HuH-7 (cell line): Measurements from ENCODE around the gene ZBTB11.
"Not testable (repeated sequence)": the region's sequence is repeated elsewhere in the genome, so short reads cannot be mapped to it uniquely, and the experiment has no call there.

Experiments used
- DNase-seq: peaks from one replicate; pipeline ENCODE4 v3.0.0; 2011; ENCODE audit warnings: low spot score

The ZBTB11 gene

DNA sequence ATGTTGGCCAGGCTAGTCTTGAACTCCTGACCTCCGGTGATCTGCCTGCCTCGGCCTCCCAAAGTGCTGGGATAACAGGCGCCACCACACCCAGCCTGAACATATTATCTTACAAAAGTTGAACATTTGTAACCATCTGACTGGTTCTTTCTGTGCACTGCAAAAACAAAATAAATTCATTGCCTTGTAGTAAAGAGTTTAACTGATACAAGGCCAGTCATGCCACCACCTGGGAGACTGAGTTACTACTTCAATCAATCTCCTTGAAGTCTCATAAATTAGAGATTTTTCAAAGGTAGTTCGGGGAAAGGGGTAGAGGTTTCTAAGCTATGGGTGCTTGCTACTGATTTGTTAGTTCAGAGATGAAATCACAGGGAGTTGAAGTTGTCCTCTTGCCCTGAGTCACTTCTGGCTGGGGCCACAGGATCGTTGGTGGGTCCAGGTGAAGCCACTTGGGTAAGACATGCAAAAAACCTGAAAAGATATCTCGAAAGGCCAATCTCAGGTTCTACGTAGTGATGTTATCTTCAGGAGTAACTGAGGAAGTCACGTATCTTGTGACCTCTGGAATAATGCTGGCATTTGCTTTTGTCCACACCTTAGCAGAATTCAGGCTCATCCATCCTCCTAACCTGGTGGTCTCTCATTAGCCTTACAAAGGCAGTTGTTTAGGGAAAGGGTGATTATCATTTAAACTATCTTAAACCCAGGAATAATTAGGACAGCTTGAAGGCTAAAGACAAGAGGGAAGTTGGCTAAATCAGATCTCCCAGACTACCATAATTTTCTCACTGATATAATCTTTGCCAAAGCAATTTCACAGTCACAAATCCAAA, 33.7 kb downstream of the ZBTB11 start:
- DNase-seq = no peak

DNA sequence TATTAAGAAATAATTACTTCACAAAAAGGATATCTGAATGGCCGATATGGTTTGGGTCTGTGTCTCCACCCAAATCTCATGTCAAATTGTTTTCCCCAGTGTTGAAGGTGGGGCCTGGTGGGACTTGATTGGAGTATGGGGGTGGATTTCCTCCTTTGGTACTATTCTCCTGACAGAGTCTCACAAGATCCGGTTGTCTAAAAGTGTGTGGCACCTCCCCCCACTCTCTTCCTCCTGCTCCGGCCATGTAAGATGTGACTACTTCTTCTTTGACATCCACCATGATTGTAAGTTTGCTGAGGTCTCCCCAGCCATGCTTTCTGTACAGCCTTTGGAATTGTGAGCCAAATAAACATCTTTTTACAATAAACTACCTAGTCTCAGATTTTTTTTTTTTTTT, 34.5 kb downstream of the ZBTB11 start:
- DNase-seq = no peak

DNA sequence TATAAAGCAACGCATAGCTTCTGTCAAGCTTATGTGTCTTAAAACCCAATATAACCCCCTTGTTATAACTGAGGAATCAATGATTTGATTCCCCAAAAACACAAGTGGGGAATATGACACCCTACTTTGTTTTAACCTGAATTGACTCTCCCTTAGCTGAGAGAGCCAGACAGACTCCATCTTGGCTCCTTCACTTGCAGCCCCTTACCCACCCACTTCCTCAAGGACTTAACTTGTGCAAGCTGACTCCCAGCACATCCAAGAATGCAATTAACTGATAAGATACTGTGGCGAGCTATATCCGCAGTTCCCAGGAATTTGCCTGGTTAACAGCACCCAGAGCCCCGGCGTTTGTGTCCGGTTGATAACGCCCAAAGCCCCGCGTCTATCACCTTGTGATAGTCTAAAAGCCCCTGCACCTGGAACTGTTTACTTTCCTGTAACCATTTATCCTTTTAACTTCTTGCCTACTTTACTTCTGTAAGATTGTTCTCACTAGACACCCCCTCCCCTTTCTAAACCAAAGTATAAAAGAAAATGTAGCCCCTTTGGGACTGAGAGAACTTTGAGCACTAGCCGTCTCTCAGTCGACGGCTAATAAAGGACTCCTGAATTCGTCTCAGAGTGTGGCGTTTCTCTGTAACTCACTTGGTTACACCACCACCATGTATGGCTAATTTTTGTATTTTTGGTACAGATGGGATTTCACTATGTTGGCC, 35.4 kb downstream of the ZBTB11 start:
- DNase-seq = not testable (repeated sequence)

DNA sequence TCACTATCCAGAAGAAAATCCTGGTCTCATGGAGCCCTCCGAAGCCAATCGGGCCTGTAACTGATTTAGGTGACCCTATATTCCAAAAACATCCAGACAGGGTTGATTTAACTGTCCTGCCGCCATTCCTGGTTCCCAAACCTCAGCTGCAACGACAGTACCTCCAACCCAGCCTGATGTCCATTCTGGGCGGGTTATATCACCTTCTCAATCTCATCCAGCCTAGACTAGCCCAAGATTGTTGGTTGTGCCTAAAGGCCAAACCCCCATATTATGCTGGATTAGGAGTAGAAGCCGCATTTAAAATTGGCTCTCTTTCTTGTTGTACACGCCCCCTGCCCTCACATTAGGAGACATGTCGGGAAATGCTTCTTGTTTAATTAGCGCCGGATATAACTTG, 36.7 kb downstream of the ZBTB11 start:
- no peak for DNase-seq

DNA sequence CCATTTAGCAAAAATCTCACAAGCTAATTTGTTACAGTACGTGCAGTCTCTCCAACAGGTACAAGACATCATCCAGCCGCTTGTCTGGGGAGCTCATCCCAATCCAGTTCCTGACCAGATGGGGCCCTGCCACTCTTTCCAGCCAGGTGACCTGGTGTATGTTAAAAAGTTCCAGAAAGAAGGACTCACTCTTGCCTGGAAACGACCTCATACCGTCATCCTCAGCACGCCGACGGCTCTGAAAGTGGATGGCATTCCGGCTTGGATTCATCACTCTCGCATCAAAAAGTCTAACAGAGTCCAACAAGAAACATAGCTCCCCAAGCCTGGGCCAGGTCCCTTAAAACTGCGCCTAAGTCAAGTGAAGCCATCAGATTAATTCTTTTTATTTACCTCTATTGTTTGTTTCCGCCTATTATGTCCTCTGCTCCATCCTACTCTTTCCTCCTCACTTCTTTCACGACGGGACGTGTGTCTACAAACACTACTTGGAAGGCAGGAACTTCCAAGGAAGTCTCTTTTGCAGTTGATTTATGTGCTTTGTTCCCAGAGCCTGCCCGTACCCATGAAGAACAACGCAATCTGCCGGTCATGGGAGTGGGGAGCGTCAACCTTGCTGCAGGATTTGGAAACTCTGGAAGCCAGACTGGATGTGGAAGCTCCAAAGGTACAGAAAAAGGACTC, 37.5 kb downstream of the ZBTB11 start:
- no peak for DNase-seq

DNA sequence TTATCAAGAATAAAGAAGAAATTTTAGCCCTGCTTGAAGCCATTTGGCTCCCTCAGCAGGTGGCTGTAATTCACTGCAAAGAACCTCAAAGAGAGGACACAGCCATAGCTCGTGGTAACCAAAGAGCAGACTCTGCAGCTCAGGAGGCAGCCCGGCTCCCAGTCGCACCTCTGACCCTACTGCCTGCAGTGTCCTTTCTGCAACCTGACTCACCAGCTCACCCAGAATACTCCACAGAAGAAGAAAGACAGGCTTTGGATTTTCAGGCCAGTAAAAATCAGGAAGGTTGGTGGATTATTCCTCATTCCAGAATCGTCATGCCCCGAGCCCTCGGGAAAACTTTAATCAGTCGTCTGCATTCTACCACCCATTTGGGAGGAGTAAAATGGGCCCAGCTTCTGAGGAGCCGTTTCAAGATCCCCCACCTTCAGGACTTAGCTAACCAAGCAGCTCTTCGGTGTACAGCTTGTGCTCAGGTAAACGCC, 38.6 kb downstream of the ZBTB11 start:
- no peak for DNase-seq

DNA sequence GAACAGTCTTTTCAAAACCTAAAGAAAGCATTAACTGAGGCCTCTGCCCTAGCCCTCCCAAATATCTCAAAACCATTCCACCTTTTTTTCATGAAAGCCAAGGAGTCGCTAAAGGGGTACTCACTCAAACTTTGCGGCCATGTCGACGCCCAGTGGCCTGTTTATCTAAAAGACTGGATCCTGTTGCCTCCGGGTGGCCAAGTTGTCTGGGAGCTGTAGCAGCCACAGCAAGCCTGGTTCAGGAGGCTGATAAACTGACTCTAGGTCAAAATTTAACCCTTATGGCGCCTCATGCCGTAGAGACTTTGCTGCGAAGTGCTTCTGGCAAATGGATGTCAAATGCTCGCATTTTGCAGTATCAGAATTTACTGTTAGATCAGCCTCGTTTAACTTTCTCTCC, 39.5 kb downstream of the ZBTB11 start:
- DNase-seq = no peak

DNA sequence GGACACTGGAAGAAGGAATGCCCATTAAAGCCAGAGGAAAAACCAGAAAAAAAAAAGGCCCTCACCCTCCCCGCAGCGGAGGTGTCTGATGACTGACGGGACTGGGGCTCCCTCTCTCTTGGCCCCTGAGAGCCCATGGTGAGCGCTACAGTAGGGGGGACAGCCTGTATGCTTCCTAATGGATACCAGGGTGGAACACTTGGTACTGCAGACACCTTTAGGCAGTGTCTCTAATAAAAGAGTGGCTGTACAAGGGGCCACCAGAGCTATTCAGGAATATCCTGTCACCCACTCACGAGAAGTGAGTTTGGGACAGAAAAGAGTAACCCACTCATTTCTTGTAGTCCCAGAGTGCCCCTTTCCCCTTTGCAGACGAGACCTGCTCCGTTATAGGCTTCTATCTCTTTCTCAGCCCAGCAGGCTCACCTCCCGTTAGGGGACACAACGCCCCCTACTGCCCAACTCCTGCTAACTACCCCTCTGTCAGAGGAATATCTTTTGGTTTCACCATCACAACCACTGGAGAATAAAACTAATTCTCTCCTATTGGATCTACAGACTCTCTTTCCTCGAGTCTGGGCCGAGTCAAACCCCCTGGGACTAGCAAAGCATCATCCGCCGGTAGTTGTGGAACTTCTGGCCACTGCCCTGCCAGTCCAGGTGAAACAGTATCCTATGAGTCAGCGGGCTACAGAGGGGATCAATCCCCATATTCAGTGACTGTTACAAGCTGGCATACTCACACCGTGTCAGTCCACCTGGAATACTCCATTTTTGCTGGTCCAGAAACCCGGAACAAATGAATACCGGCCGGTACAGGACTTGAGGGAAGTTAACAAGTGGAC, 40.8 kb downstream of the ZBTB11 start:
- DNase-seq = peak; percentile 71

DNA sequence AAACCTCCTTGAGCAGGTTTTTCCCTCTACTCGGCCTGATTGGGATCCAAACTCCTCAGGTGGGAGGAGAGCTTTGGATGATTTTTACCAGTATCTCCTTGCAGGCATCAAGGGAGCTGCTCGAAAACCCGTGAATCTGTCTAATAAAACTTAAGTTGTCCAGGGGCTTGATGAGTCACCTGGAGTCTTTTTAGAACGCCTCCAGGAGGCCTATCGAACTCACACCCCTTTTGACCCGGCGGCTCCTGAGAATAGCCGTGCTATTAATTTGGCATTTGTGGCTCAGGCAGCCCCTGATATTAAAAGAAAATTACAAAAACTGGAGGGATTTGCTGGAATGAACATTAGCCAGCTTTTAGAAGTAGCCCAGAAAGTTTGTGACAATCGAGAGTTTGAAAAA, 41.6 kb downstream of the ZBTB11 start:
- DNase-seq = no peak

DNA sequence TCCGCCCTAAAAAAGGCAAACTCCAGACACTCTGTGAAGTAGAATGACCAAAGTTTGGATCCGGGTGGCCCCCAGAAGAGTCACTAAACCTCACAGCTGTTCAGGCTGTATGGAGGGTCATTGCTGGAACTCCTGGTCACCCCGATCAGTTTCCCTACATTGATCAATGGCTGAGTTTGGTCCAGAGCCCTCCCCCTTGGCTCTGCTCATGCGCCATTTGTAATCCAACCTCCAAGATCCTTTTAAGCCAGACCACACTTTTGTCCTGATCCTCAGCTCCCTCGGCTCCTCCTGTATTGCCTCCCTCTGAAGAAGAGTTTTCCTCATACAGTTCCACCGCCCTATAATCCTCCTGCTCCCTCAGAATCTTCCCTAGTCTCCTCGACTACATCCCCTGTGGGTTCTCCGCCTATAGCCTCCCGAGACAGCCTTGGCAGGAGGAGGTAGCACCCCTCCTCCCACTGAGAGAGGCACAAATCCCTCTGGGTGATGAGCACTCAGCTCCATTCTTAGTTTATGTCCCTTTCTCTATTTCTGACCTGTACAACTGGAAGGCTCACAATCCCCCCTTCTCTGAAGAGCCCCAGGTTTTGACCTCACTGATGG, 42.2 kb downstream of the ZBTB11 start:
- no peak for DNase-seq

DNA sequence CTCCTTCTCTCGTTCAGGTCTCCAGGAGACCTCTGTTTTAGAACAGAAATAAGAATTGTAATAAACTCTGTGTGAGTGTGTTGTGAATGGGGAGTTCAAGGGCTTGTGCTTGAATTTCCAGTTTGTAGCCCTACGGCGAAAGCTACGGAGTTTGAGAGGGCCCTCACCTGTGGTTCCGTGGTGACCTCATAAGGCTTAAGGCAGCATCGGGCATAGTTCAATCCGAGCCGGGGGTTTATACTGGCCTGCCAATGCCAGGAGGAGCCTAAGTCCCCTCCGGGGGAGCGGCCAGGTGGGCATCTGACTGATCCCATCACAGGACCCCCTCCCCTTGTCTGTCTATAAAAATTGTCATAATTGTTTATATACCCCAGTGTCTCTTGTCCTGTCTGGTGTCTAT, 43.7 kb downstream of the ZBTB11 start:
- DNase-seq = no peak

DNA sequence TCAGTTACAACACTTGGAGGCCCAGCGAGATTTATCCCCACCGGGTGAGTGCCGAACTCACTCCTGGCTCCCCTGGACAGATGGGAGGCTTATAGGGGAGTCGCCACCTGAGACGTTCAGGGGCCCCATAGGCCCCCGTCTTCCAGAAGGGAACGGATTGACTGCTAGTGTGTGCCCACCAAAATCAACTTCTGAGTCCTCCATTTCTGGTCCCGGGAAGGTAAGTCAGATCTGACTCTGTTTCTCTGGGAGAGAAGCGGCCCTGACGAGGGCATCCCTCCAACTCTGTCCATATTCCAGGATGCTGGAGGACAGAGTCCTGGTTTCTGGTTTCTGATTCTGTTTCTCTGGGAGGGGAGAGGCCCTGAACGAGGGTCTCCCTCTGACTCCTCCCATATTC, 44.3 kb downstream of the ZBTB11 start:
- no peak for DNase-seq

DNA sequence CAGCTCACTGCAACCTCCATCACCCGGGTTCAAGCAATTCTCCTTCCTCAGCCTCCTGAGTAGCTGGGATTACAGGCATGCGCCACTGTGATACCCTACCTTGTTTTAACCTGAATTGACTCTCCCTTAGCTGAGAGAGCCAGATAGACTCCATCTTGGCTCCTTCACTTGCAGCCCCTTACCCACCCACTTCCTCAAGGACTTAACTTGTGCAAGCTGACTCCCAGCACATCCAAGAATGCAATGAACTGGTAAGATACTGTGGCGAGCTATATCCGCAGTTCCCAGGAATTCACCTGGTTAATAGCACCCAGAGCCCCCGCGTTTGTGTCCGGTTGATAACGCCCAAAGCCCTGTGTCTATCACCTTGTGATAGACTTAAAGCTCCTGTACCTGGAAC, 45.0 kb downstream of the ZBTB11 start:
- DNase-seq = not testable (repeated sequence)

DNA sequence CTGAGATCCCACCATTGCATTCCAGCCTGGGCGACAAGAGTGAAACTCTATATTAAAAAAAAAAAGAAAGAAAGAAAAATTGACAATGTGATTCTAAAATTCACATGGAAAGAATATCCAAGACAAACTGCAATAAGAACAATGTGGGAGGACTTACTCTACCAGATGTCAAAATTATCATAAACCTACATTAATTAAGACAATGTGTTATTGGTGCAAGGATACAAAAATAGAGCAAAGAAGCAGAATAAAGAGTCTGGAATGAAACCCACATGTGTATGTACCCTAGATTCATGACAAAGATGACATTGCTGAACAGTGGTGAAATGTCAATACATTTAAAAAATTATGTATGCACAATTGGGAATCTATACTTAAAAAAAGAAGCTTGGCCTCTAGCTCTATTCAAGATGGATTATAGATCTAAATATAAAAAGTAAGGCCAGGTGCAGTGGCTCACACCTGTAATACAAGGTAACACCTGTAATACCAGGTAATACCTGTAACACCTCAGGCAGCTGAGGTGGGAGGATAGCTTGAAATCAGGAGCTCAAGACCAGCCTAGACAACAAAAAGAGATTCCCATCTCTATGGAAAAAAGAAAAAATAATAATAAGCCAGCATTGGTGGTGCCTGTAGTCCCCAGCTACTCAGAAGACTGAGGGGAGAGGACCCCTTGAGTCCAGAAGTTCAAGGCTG, 45.7 kb downstream of the ZBTB11 start:
- no peak for DNase-seq

DNA sequence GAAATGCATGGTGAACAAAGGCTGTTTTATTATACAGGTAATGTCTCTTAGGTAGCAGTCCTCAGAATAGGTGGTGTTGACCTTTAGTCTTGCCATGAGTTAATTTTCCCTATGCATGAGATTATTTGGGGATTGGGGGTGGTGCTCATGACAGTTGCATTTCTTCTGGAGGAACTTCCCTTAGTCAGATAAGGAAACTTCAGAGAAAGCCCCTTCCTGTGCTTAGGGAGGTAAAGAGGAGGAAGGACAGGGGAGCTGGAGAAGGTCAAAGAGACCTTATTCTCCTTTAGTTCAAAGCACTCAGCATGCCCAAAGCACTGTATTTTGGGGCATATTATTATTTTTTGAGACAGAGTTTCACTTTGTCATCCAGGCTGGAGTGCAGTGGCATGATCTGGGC, 47.7 kb downstream of the ZBTB11 start:
- DNase-seq = no peak

DNA sequence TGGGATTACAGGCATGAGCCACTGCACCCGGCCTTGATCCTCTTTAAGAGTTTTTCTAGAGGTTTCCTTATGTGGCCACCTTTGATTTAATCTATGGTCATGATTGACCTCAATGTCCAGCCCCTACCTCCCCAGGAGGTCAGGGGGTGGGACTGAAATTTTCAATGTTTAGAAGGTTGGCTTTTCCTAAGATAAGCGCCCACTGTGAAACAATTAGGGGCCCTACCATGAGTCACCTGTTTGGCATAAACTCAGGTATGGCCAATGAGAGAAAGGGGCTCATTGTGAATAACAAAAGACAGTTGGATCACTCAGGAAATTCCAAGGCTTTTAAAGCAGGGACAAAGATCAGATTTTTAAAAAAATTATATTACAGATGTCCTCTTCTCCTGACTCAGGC, 51.1 kb downstream of the ZBTB11 start:
- DNase-seq = no peak

DNA sequence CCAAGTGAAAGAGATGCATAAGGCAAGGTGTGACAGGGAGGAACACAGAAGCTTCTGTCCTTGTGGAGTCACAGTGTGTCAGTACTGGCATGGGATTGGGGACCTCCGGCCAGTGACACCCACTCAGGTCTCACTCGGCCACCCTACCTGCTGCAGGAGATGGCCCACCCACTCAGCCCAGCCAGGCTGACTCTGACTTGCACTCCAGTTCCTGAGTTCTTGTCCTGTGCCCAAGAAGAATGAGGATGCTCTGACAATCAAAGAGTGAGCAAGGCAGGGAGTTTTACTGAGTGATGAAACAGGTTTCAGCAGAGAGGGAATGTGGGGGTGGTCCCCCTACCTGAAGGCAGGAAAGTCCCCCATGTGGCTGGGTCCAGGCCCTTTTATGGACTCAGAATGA, 52.1 kb downstream of the ZBTB11 start:
- no peak for DNase-seq

DNA sequence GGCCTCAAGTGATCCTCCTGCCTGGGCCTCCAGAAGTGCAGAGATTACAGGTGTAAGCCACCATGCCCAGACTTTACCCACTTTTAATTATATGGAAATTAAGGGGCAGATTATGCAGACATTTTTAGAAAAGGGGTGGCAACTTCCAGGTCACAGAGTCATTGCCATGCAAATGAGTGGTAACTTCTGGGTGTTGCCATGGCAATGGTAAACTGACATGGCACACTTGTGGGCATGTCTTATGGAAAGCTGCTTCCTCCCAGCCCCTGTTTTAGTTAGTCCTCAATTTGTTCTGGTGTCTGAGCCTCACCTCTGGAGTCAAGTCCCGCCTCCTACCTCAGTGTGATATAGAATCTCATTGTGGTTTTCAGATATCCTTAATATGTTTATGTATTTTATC, 53.3 kb downstream of the ZBTB11 start:
- DNase-seq = no peak

DNA sequence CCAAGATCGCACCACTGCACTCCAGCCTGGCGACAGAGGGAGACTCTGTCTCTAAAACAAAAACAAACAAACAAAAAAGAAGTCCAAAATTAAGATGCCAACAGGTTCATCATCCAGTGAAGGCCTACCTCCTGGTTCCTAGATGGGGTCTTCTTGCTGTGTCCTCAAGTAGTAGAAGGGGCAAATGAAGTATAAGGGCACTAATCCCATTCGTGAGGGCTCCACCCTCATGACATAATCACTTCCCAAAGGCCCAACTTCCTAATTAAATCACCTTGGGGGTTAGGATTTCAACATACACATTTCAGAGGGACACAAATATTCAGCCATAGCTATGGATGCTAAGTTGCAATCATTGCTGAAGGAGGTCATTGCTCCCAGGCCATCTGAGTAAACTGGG, 57.2 kb downstream of the ZBTB11 start:
- DNase-seq = no peak

DNA sequence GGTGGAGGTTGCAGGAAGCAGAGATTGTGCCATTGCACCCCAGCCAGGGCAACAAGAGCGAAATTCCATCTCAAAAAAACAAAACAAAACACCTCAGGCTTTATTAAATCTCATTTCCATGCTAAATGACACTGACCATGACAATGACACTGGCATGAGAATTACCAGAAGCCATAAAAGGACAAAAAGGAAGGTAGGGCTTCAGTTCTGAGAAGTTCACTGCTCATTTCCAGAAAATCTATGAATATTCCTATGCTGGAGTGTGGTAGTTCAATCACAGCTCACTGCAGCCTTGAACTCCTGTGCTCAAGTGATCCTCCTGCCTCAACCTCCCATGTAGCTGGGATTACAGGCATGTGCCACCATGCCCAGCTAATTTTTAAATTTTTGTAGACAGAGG, 58.2 kb downstream of the ZBTB11 start:
- DNase-seq = no peak

DNA sequence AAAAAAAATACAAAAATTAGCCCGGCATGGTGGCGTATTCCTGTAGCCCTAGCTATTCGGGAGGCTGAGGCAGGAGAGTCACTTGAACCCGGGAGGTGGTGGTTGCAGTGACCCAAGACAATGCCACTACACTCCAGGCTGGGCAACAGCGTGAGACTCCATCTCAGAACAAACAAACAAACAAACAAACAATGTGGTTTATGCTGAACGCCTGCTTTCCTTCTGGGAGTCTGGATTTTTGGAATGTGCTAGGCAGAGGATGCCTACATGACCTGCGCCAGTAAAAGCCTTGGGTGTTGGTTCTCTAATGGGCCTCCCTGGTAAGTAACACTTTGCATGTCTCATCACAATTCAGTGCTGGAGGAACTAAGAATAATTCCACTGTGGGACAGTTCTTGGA, 59.5 kb downstream of the ZBTB11 start:
- DNase-seq = no peak
